ENCODE data around the gene PLA2G2F. TPM values are rescaled to one million over a fixed set of nuclear protein-coding genes. Genes with fewer than 3 reads are reported as not detected.
A peak's percentile ranks its signal among the peaks of the same experiment; 100 is the strongest.

Gene PLA2G2F
- total RNA-seq, 1 donor = under 0.01 TPM

DNA sequence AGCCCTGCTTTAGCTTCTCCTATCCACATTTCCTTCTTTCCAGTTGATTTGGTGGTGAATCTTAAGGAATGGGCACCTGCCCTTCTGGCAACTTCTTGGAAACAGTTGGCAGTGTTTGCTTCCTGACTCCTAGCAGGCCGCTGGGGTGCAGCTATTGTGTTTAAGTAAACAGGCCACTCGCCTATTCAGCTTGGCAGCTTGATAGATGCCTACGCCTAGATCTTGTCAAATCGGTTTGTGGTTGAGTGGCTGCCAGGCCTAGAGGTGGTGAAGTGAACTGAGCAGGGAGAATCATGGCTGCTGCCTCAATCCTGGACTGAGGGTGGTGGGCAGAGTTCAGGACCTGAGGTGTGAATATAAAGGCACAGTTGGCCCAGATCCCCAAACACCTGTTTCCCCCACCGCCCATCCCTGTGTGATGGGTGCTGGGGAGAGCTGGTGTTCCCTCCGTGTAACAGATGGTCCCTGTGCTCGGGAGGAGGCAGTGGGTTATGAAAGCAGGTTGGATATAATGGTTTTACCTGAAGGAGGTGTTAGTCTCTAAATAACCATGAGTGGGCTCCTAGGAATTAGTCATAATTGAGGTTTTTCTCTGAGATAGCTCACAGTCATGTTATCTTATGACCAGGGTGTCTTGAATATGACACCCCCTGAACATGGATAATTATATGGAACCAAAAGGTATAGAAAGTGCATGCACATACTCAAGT is 48.1 kb downstream of the PLA2G2F start:
- peak in 1 of 3 donors; percentile 22 for DNase-seq (ENCODE audit: low read depth in 2 of 3, low spot score in 2 of 3)

DNA sequence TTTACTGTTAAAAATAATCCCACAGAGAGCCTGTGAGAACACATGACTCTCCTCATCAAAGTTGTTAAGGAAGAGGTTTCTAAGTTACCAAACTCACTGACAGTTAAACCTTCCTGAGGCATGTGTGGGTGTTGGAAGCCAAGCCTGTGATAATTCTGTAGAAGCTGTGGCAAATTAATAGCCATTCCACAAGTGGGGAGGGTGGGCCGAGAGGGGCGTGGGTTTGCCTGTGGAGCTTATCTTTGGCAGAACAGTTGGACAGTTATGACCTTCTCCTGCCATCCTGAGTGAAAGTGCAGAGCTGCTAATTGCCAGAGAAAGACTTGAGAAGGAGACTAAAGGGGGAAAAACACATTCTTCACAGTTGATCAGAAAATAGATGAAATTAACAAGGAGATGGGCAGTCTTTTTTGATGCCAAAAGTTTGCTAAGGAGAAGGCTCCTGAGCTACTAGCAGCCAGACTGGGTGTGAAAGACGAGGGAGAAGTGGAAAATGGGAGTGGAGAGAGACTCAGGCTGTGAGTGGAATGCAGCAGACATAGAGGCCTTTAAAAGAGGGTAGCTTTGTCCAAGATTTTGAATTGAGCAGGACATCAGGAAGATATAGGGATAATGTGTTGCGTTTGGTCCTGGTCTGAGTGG is 48.8 kb downstream of the PLA2G2F start:
- no peak for DNase-seq (ENCODE audit: low read depth in 2 of 3, low spot score in 2 of 3)

DNA sequence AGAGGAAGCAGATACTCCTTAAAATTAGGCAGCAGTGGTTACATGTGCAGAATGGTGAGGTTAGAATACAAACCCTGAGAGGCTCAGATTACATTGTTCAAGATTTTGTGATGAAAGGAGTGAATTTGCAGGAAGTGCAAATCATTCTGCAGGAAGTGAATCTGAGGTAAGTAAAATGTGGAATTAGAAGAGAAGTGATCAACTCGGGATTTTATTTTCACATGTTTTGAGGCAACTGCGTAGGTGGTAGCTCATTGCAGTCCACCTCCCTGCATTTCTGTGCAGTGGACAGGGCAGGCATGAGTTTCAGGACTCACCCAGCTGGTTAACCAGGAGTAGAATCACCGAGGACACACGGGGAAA is 49.3 kb downstream of the PLA2G2F start:
- DNase-seq (ENCODE audit: low read depth in 2 of 3, low spot score in 2 of 3) = no peak

DNA sequence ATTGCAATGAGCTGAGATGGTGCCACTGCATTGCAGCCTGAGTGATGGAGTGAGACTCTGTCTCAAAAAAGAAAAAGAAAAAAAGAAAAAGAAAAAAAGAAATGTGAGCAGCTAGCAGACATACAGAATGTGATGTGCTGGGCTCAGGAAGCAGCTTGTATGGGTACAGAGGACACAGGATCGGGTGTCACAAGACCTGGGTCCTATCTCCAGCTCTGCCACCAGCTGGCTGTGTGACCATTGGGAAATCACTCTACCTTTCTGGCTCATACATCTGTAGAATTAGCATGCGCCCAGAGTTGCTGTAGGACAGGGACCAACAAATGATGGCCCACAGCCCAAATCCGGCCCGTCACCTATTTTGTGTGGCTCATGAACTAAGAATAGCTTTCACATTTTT is 50.5 kb downstream of the PLA2G2F start:
- no peak for DNase-seq (ENCODE audit: low read depth in 2 of 3, low spot score in 2 of 3)

DNA sequence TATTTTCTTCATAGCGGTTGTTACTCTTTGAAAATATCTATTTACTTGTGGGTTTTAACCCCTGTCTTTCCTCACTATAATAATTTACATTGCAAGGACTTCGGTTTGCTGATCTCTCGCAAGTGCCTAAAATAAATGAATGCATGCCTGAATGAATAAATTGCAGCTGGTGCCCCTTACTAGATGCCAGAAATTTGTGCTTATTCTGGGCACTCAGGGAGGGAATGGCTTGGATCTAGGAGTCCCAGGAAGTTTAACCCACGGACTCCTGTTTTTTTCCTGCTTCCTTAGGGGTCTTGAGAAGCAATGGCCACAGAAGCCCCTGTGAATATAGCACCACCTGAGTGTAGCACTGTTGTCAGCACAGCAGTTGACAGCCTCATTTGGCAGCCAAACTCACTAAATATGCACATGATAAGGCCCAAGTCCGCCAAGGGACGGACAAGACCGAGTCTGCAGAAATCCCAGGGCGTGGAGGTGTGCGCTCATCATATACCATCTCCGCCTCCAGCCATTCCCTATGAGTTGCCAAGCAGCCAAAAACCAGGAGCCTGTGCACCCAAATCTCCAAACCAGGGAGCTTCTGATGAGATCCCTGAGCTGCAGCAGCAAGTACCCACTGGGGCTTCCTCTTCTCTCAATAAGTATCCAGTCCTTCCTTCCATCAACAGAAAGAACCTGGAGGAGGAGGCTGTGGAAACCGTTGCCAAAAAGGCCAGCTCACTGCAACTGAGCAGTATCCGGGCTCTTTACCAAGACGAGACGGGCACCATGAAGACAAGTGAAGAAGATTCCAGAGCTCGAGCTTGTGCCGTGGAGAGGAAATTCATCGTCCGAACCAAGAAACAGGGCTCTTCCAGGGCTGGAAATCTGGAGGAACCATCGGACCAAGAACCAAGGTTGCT is 51.4 kb downstream of the PLA2G2F start:
- DNase-seq (ENCODE audit: low read depth in 2 of 3, low spot score in 2 of 3) = no peak

DNA sequence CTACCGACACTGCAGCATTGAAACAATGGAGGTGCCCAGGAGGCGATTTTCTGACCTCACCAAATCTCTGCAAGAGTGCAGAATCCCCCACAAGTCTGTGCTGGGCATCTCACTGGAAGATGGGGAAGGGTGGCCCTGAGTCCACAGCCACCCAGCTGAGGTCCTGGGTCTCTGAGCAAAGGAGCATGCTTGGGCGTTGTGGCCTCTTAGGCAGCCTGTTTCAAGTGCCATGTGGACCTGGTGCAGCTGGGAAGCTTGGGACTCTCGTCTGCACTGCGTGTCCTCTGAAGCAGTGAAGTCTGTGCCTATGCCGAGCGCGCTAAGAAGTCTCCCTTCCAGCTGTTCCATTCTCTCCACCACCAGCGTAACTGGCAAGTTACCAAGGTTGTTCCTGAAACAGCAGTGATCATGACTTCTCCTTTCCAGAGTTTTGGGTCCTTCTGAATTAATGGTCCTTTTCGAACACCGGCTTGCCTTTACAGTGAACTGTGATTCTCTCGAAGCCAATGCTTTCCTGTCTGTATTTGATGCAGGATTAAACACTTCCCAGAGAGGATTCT is 52.2 kb downstream of the PLA2G2F start:
- no peak for DNase-seq (ENCODE audit: low read depth in 2 of 3, low spot score in 2 of 3)

DNA sequence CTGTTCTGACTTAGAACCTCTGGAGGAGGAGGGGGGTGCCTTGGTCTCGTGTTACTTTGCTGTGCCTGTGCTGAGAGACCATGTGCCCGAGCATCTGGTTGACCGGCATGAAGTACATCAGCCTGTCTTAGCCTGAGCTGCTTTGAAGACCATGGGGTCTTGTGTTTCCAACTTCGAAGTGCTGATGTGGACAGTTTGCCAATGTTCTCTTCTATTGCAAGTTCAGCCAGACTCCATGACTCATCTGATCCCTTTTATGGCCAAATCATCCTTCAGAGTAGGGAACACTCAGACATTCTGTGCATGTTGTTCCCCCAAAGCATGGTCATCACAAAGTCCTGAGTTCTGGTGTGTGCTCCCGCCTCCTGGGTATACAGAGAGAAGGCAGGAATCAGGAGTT is 53.2 kb downstream of the PLA2G2F start:
- DNase-seq (ENCODE audit: low read depth in 2 of 3, low spot score in 2 of 3) = no peak

DNA sequence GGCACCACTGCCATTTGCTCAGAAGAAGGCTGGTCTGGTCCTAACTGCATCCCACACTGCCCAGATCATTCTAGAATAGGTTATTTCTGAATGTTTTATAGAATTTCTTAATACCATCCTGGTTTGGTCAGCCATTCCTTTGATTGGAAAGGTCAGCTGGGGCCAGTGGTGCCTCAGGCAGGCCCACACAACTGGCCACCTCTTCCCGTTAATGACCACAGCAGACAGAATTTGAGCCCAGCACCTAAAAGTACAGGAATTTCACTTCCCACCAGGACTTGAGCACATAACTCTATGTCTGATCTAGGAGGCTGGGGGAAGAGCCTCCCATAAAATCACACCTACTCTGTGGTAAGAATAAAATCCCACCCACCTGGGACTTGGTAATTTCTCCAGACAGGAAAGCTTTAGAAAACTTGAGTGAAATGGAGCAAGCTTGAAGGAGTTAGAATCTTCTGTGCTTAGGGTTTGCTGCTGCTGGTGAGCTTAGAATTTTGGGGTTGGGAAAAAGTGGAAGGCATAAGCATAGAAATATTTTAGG is 53.8 kb downstream of the PLA2G2F start:
- DNase-seq (ENCODE audit: low read depth in 2 of 3, low spot score in 2 of 3) = no peak

DNA sequence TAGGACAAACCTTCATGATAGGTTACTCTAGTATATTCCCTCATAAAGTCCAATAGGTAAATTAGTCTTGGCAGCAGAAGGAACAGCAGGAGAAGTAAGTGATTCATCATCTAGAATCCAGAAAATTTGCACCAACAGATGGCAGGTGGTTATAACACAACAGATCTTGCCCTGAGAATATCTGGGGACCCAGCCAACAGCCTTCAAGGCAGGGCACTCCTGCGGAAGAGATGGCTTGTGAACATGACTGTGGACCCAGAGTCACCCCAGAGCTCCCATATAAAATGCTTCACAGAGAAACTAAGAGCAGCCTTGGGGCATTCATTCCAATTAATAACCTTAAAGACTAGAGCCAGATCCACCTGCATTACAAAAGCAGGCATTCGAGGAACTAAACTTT is 55.1 kb downstream of the PLA2G2F start:
- no peak for DNase-seq (ENCODE audit: low read depth in 2 of 3, low spot score in 2 of 3)

DNA sequence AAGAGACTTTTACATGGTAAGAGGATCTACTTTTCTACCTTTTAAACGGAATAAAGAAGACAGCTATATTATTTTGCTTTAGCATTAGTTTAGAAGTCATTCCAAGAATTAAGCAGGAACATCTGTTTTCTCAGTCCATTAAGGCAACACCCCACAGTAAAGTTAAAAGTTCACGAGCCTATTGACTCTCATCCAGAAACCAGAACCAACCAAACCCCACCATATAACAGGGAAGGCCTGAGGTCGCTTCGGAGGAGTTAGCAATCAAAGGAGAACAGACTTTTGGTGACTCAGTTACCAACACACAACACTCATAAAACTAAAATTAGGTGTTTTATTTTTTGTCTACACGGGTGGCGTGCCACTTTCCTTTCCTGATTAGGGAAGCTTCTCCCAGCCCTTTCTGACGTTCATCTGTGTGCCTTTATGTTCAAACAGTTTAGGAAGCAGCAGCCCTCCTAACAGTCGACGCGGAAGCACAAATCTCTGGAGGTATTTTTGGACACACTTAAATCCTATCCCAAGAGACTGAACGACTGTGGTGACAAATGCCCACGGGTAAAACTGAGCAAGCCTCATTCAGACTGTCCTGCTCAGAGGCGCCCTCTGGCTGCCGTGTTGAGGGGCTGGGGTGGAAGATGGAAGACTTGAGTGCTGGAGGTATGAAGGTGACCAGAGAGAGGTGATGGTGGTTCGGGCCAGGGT is 55.8 kb downstream of the PLA2G2F start:
- peak; percentile 36 to 82 (median 43) for DNase-seq (ENCODE audit: low read depth in 2 of 3, low spot score in 2 of 3)

DNA sequence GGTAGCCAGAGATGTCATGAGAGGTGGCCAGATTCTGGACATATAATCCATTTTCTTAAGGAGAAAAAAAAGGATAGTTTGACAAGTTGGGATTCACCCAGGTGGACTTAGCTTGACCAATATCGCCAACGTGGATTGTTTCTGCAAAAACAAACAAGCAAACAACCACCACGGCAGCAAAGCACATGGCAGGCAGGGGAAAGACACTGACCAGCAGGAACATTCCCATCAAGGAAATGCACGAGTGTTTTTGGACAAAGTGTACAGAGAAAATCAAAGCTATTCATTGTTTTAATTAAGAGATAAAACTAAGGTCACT is 56.3 kb downstream of the PLA2G2F start:
- DNase-seq (ENCODE audit: low read depth in 2 of 3, low spot score in 2 of 3) = no peak

DNA sequence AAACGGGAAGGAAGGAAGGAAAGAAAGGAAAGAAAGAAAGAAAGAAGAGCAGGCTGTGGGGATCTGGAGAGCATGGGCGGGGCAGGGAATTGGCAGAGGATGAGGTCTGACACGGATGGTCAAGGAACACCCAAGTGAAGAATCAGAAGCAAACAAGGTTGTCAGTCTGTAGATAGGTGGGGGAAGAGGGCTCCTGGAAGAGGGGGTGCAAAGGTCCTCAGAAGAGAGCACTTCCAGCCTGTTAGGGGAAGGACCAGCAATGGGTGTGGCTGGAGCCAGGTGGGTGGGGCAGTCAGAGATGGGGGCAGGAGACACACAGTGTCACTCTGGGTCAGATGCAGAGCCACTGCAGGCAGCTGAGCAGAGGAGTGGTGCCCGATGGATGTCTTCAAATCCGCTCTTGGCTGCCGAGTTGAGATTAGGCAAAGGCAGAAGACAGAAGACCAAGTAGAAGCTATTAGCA is 58.2 kb downstream of the PLA2G2F start:
- DNase-seq (ENCODE audit: low read depth in 2 of 3, low spot score in 2 of 3) = no peak

DNA sequence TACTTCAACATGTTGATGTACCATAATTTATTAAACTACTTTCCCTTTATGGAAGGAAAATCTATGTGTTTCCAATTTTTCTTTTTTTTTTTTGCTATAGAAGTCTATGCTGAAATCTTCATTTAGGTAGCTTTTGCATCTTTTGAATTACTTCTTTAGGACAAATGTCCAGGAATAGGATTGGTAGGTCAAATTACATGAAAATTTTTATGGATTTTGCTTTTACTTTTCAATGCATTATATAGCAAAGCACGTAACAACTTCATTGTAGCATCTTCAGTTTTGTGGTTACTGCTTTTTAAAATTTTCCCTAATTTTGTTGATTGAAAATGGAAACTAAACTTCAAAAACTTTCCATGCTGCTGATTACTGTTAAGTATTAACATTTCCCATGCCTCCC is 59.2 kb downstream of the PLA2G2F start:
- no peak for DNase-seq (ENCODE audit: low read depth in 2 of 3, low spot score in 2 of 3)

DNA sequence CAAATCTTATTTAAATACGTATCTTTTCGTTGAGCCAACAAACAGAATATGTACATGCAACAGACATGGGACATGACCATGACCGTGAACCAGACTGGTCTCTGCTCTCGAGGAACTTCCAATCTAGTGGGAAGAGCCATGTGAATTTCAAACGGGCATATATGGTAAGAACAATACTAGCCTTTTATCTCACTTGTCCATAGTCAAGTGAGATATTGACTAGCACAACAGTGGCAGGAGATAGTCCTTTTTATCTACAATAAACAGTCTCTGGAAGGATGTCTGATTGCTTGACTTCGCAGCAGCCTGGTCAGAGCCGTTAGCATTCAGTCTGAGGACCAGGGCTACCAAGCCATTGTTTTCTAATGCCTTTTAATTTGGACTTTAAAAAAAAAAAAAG is 59.8 kb downstream of the PLA2G2F start:
- no peak for DNase-seq (ENCODE audit: low read depth in 2 of 3, low spot score in 2 of 3)

DNA sequence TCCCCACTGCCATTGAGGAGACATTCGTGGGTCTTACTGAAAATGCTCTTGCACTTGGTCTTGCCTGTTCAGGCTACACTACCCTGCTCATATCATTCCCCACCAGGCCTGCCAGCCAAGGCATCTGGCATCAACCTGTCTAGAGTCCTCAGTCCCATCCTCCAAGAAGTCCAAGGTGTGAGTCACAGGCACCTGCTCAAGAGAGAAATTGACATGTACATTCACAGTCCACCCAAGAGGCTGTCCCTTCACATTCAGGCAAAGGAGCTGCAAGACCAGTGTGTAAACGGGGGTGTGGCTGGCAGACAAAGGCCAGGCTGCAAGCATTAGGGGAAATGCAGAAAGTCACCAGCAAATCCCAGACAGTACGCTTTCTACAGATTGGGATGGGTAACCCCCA is 60.3 kb downstream of the PLA2G2F start:
- DNase-seq (ENCODE audit: low read depth in 2 of 3, low spot score in 2 of 3) = no peak

DNA sequence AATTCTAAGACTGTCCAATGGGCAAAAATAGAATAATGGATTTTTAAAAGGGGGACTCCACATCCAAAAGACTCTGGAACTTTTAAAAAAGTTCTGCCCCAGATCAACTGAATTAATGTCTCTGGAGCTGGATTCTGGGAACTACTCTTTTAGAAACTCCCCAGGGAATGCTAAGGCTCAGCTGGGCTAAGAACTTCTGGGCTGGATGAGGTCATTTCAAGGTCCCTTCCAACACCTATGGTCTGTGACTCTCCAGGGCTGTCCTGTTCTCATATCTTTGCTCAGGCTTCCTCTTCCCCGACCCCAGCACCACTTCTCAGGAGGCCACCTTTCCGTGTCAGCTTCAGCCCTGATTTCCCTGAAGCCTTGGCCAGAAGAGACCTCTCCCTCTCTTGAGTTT is 60.7 kb downstream of the PLA2G2F start:
- no peak for DNase-seq (ENCODE audit: low read depth in 2 of 3, low spot score in 2 of 3)
